Measurements from ENCODE around the gene CLDN15.

The CLDN15 gene

GRCh38 chr7:101243646-101244374 lies 6.2 kb upstream of the CLDN15 start:
- DNase-seq = no peak

GRCh38 chr7:101241443-101242349 lies 4.1 kb upstream of the CLDN15 start:
- no peak for DNase-seq

GRCh38 chr7:101241015-101241363 lies 3.4 kb upstream of the CLDN15 start:
- DNase-seq = no peak

GRCh38 chr7:101240226-101241014 lies 2.8 kb upstream of the CLDN15 start:
- DNase-seq = no peak

- DNase-seq = no peak
Measured at GRCh38 chr7:101239951-101240220, 2.3 kb upstream of the CLDN15 start.

- no peak for DNase-seq
Measured at GRCh38 chr7:101239191-101239950, 1.8 kb upstream of the CLDN15 start.

GRCh38 chr7:101238226-101239182 lies 902 bp upstream of the CLDN15 start:
- DNase-seq = no peak

GRCh38 chr7:101236292-101236835 lies 1.2 kb downstream of the CLDN15 start:
- DNase-seq = no peak

- DNase-seq = no peak
Measured at GRCh38 chr7:101235522-101235921, 2.1 kb downstream of the CLDN15 start.

GRCh38 chr7:101235050-101235449 lies 2.6 kb downstream of the CLDN15 start:
- DNase-seq = no peak

- no peak for DNase-seq
Measured at GRCh38 chr7:101234636-101235035, 3.0 kb downstream of the CLDN15 start.

GRCh38 chr7:101233907-101234547 lies 3.6 kb downstream of the CLDN15 start:
- DNase-seq = no peak

- DNase-seq = no peak
Measured at GRCh38 chr7:101232141-101232850, 5.3 kb downstream of the CLDN15 start.

- no peak for DNase-seq
Measured at GRCh38 chr7:101231644-101232043, 6.0 kb downstream of the CLDN15 start.

- no peak for DNase-seq
Measured at GRCh38 chr7:101226721-101227120, 10.9 kb downstream of the CLDN15 start.

- no peak for DNase-seq
Measured at GRCh38 chr7:101225650-101226049, 12.0 kb downstream of the CLDN15 start.

- DNase-seq = no peak
Measured at GRCh38 chr7:101223528-101223927, 14.1 kb downstream of the CLDN15 start.

- DNase-seq = no peak
Measured at GRCh38 chr7:101222275-101222830, 15.2 kb downstream of the CLDN15 start.

GRCh38 chr7:101220295-101220694 lies 17.3 kb downstream of the CLDN15 start:
- DNase-seq = no peak
